ENCODE measurements around the gene MT1F.

DNA sequence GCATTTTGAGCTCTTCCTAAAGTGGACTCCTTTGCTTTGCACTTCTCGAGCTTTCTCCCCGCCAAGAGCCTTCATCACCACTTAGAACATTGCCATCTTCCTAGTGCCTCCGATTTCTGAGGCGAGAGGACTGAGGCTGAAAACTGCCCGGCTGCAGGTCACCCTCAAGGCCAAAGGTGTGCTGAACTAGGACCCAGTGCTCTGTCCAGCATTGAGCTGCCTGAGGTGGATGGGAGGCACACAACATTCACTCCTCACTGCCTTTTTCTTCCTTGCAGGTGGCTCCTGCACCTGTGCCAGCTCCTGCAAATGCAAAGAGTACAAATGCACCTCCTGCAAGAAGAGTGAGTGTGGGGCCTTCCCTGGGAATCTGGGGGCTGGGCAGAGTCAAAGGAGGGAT lies 13.9 kb upstream of the MT1F start:
- TF ChIP-seq POLR2A (IDR thresholded peaks at IDR 0.05; ENCODE audit: low read depth, low read length) (no peak), MYC (IDR thresholded peaks at IDR 0.05; ENCODE audit: insufficient read depth, insufficient read length, insufficient replicate concordance, low read length, severe bottlenecking) (no peak), CEBPB (IDR thresholded peaks at IDR 0.05; ENCODE audit: borderline replicate concordance in 1 of 2, low read depth in 2 of 2, low read length in 2 of 2) (no peak), POLR2AphosphoS2 (IDR thresholded peaks at IDR 0.05; ENCODE audit: low read depth, low read length) (no peak), BACH1 (IDR thresholded peaks at IDR 0.05; ENCODE audit: borderline replicate concordance) (no peak), DPF2 (IDR thresholded peaks at IDR 0.05) (no peak), NR2C2 (IDR thresholded peaks at IDR 0.05; ENCODE audit: borderline replicate concordance, control insufficient read depth, insufficient read length, low read depth) (no peak), POLR2AphosphoS5 (IDR thresholded peaks at IDR 0.05; ENCODE audit: low read length) (no peak), USF2 (IDR thresholded peaks at IDR 0.05; ENCODE audit: borderline replicate concordance, low read depth, low read length) (no peak), MTA3 (IDR thresholded peaks at IDR 0.05; ENCODE audit: borderline replicate concordance, low read length) (no peak)
- TF ChIP-seq, protein P1, sequence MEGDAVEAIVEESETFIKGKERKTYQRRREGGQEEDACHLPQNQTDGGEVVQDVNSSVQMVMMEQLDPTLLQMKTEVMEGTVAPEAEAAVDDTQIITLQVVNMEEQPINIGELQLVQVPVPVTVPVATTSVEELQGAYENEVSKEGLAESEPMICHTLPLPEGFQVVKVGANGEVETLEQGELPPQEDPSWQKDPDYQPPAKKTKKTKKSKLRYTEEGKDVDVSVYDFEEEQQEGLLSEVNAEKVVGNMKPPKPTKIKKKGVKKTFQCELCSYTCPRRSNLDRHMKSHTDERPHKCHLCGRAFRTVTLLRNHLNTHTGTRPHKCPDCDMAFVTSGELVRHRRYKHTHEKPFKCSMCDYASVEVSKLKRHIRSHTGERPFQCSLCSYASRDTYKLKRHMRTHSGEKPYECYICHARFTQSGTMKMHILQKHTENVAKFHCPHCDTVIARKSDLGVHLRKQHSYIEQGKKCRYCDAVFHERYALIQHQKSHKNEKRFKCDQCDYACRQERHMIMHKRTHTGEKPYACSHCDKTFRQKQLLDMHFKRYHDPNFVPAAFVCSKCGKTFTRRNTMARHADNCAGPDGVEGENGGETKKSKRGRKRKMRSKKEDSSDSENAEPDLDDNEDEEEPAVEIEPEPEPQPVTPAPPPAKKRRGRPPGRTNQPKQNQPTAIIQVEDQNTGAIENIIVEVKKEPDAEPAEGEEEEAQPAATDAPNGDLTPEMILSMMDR (IDR thresholded peaks at IDR 0.05 in 2 of 3, conservative IDR thresholded peaks at IDR 0.05 in 1 of 3; ENCODE audit: control insufficient read depth in 2 of 3, extremely low read depth in 1 of 3, insufficient read depth in 1 of 3, low read depth in 3 of 3, low read length in 3 of 3) = no peak

Measured in GM12878 (cell line).